Measurements from ENCODE around the gene ITGA4. TPM values are rescaled to one million over a fixed set of nuclear protein-coding genes. Genes with fewer than 3 reads are reported as not detected.

ITGA4 gene
- total RNA-seq, 2 donors from 2014 or later: 63.3 to 196 TPM

DNA sequence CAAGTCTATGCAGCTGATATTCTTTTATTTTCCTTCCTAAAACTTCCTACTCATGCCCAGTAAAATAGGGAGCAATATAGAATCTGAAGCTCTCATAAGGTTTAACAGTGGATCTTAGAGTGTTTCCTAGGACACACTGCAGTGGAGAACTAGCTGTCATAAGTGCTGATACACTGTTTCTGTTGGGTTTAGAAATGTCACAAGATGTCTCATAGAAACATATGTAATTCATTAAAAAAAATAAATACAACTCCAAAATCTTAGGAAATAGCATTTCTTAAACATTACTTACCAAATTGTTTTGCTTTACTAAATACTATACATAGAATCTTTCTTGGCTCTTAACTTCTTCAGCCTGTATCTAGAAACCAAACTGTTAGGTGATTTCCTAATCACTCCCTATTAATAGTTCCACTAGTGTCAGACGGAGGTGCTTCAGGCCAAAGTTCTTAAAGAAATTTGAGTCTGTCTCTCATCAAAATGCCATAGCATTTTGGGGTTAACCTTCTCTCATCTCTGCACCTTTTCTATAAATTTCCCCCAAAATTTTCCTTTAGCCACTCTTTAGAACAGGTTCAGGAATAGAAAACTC is 106.0 kb downstream of the ITGA4 start:
- Mint-ChIP-seq H3K27me3 (peaks cover 3% of the 10 kb centered on the region), H3K9me3 (no peaks in the 10 kb centered on the region), H3K36me3 (ENCODE audit: low read depth) (no peaks in the 10 kb centered on the region), H3K4me3 (no peak overlapping the region), H3K27ac (no peak overlapping the region), H3K4me1 (no peaks in the 10 kb centered on the region)
- ATAC-seq (replicated peaks): no peak

GRCh38 chr2:181566334-181567032 is 109.3 kb downstream of the ITGA4 start:
- Mint-ChIP-seq H3K27ac (no peak overlapping the region), H3K9me3 (no peaks in the 10 kb centered on the region), H3K4me3 (no peak overlapping the region), H3K27me3 (peaks cover 6% of the 10 kb centered on the region), H3K4me1 (no peaks in the 10 kb centered on the region), H3K36me3 (ENCODE audit: low read depth) (no peaks in the 10 kb centered on the region)
- no peak for ATAC-seq (replicated peaks)

GRCh38 chr2:181570059-181570458 is 112.9 kb downstream of the ITGA4 start:
- H3K9me3 Mint-ChIP-seq: no peaks in the 10 kb centered on the region
- no peaks in the 10 kb centered on the region for H3K4me1 Mint-ChIP-seq
- no peak overlapping the region for H3K4me3 Mint-ChIP-seq
- H3K27me3 Mint-ChIP-seq: peaks cover 24% of the 10 kb centered on the region
- H3K27ac Mint-ChIP-seq: no peak overlapping the region
- no peaks in the 10 kb centered on the region for H3K36me3 Mint-ChIP-seq (ENCODE audit: low read depth)
- no peak for ATAC-seq (replicated peaks)

DNA sequence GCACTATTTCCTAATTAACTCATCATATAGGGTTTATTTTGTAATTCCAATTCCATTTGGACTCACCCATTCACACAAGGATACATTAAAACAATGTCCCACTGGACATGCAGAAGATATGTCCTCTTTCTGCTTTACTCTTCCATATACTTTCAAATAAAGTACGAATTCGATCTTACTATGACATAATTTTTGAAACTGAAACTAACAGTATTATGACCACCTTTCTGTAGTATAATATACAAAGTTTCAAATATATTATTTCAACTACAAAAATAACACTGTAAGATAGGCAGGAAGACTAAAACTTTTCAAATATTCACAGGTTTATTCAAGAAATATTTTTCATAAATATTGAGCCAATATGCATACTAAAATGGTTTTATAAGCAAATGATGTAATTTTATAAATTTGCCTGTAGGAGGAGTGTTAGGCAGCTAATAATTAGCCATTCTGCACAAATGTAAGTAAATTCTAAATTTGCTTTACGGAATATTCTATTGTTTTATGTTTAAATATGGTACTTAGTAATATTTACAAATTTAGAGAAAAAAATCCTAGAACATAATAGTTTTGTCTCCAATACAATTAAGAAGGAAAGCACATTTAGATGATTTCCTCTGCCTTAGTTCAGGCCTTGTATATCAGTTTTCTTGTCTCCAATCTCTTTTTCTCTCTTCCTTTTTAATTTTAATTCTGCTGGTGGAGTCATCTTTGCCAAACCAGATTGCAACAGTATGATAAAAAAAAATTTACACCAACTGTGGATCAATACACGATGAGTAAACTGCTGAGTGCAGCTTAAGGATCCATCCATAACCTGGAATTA is 113.9 kb downstream of the ITGA4 start:
- Mint-ChIP-seq H3K4me3 (no peak overlapping the region), H3K27ac (no peak overlapping the region), H3K9me3 (no peaks in the 10 kb centered on the region), H3K4me1 (no peaks in the 10 kb centered on the region), H3K27me3 (peaks cover 21% of the 10 kb centered on the region), H3K36me3 (ENCODE audit: low read depth) (no peaks in the 10 kb centered on the region)
- no peak for ATAC-seq (replicated peaks)

- H3K27me3 Mint-ChIP-seq: peaks cover 21% of the 10 kb centered on the region
- H3K4me1 Mint-ChIP-seq: no peaks in the 10 kb centered on the region
- H3K36me3 Mint-ChIP-seq (ENCODE audit: low read depth): no peaks in the 10 kb centered on the region
- no peak overlapping the region for H3K4me3 Mint-ChIP-seq
- H3K9me3 Mint-ChIP-seq: no peaks in the 10 kb centered on the region
- H3K27ac Mint-ChIP-seq: no peak overlapping the region
- ATAC-seq (replicated peaks): no peak
Measured at GRCh38 chr2:181573140-181573736, 116.1 kb downstream of the ITGA4 start.

DNA sequence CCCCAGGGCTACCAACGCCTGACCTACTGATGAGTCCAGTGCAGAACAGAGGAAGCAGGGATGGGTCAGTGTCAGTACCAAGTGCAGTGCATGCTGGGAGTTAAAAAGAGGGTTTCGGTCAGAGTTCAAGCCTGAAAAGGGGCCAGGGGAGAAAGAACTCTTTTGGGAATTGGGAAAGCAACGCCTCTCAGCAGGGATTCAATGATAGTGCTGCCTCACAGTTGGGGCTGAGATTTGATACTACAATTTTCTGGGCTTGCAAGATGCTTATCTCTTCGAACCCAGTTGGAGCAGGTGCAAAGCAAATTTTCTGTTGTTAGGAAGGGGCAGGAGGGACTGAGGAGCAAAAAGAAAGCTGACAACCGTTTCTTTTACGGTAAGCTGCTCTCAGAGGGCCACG is 117.1 kb downstream of the ITGA4 start:
- H3K27ac Mint-ChIP-seq: no peak overlapping the region
- H3K9me3 Mint-ChIP-seq: no peaks in the 10 kb centered on the region
- no peaks in the 10 kb centered on the region for H3K4me1 Mint-ChIP-seq
- H3K4me3 Mint-ChIP-seq: no peak overlapping the region
- no peak for ATAC-seq (replicated peaks)
- peaks cover 21% of the 10 kb centered on the region for H3K27me3 Mint-ChIP-seq
- H3K36me3 Mint-ChIP-seq (ENCODE audit: low read depth): no peaks in the 10 kb centered on the region

GRCh38 chr2:181575024-181575649 is 118.0 kb downstream of the ITGA4 start:
- Mint-ChIP-seq H3K27me3 (peaks cover 18% of the 10 kb centered on the region), H3K9me3 (no peaks in the 10 kb centered on the region), H3K4me3 (no peak overlapping the region), H3K4me1 (no peaks in the 10 kb centered on the region), H3K36me3 (ENCODE audit: low read depth) (no peaks in the 10 kb centered on the region), H3K27ac (no peak overlapping the region)
- ATAC-seq (replicated peaks): no peak

GRCh38 chr2:181575650-181576025 is 118.5 kb downstream of the ITGA4 start:
- Mint-ChIP-seq H3K4me1 (no peaks in the 10 kb centered on the region), H3K4me3 (no peak overlapping the region), H3K27ac (no peak overlapping the region), H3K9me3 (no peaks in the 10 kb centered on the region), H3K27me3 (peaks cover 18% of the 10 kb centered on the region), H3K36me3 (ENCODE audit: low read depth) (no peaks in the 10 kb centered on the region)
- no peak for ATAC-seq (replicated peaks)

- Mint-ChIP-seq H3K27me3 (peaks cover 22% of the 10 kb centered on the region), H3K27ac (no peak overlapping the region), H3K36me3 (ENCODE audit: low read depth) (no peaks in the 10 kb centered on the region), H3K9me3 (no peaks in the 10 kb centered on the region), H3K4me3 (no peak overlapping the region), H3K4me1 (no peaks in the 10 kb centered on the region)
- ATAC-seq (replicated peaks): no peak
Measured at GRCh38 chr2:181576431-181576830, 119.2 kb downstream of the ITGA4 start.

- no peak overlapping the region for H3K27ac Mint-ChIP-seq
- ATAC-seq (replicated peaks): no peak
- H3K36me3 Mint-ChIP-seq (ENCODE audit: low read depth): no peaks in the 10 kb centered on the region
- no peaks in the 10 kb centered on the region for H3K9me3 Mint-ChIP-seq
- no peaks in the 10 kb centered on the region for H3K4me1 Mint-ChIP-seq
- peaks cover 11% of the 10 kb centered on the region for H3K27me3 Mint-ChIP-seq
- no peak overlapping the region for H3K4me3 Mint-ChIP-seq
Measured at GRCh38 chr2:181578829-181579228, 121.6 kb downstream of the ITGA4 start.

GRCh38 chr2:181581534-181581933 is 124.3 kb downstream of the ITGA4 start:
- peaks cover 12% of the 10 kb centered on the region for H3K27me3 Mint-ChIP-seq
- no peaks in the 10 kb centered on the region for H3K36me3 Mint-ChIP-seq (ENCODE audit: low read depth)
- ATAC-seq (replicated peaks): no peak
- peaks cover 5% of the 10 kb centered on the region for H3K4me1 Mint-ChIP-seq
- H3K9me3 Mint-ChIP-seq: no peaks in the 10 kb centered on the region
- H3K27ac Mint-ChIP-seq: no peak overlapping the region
- no peak overlapping the region for H3K4me3 Mint-ChIP-seq

DNA sequence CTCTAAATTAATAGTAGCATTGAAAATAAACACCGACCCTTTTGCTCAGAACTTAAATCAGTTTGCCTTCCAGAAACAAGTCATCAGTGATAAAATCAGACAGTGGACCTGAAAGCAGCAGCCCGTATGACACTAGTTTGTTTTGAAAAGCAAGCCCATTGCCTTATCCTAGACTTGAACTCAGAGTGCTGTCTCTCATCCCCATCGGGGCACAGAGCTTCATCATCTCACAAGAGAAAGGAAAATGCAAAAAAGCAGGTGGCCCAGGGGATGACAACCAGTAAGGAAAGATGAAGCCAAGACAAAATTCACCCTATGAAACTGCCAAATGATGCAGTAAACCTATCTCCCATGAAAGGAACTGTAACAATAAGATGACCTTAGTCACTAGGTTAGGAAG is 128.5 kb downstream of the ITGA4 start:
- no peak for ATAC-seq (replicated peaks)
- Mint-ChIP-seq H3K4me3 (no peak overlapping the region), H3K27me3 (peaks cover 15% of the 10 kb centered on the region), H3K4me1 (peaks cover 6% of the 10 kb centered on the region), H3K9me3 (no peaks in the 10 kb centered on the region), H3K36me3 (ENCODE audit: low read depth) (no peaks in the 10 kb centered on the region), H3K27ac (no peak overlapping the region)

Data from activated T-helper 17 cell treated with anti-CD3 and anti-CD28 coated beads, Interleukin-2, amount 50 U/mL, for 72 hours (primary cell).